GM12878 (cell line): Measurements from ENCODE around the gene PATJ.
A peak's percentile ranks its signal among the peaks of the same experiment; 100 is the strongest.

Source experiments
- POLR2A ChIP-seq: IDR thresholded peaks from 2 replicates; pipeline ENCODE4 v1.6.1; 2011; ENCODE audit warnings: low read depth, mild to moderate bottlenecking, low read length
- TF ChIP-seq, protein P1 (sequence below), 3 experiments: IDR thresholded peaks in 2 of 3; conservative IDR thresholded peaks in 1 of 3; 2 replicates each; pipeline ENCODE4 v1.5.1; 2011; ENCODE audit warnings: low read depth in 3 of 3, low read length in 3 of 3, mild to moderate bottlenecking in 3 of 3, control low read depth in 2 of 3, moderate library complexity in 2 of 3, inconsistent platforms in 1 of 3, mixed read lengths in 1 of 3; ENCODE audit not compliant: control insufficient read depth in 2 of 3, insufficient read depth in 1 of 3; ENCODE audit errors: extremely low read depth in 1 of 3

DNA sequence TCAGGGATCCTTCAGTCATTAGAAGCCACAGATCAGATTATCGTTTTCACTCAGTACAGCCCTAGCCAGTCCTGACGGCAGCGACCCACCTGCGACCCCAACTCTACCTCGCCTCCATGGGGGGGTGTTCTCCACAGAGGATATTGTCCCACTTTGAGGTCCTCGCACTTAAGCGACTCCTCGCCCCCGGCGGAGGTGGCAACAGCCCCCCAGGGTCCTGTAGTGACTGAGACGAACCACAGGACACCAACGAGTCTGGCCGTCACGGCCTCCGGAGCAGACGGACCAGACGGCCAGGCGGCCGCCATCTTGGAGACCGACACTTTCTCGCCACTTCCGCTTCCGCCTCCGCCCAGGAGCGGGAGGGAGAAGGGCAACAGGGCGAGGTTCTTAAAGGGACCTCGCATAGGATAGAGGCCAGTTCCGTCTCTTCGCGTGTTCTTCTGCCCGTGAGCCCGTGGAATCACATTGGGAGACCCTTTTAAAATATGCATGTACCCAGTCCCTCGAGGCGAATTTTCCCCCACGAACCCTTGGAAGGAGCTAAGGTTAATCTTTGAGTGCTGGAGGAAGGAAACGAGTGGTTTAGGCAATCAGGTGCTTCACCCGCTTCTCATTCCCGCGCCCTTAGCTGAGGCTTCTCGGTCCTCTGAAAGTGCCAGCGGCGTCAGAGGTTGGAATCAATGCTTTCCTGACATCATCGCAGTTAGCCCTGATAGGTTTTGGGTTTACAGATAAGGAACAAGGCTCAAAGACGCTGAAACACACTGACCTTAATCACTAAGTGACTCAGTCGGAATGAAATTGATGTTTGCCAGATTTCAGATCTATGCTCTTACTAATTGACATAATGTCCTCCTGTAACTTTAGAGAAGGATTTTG lies 17.2 kb upstream of the PATJ start, which contains the start of gene TM2D1:
- TF ChIP-seq POLR2A = peak; percentile 100
- TF ChIP-seq, protein P1, sequence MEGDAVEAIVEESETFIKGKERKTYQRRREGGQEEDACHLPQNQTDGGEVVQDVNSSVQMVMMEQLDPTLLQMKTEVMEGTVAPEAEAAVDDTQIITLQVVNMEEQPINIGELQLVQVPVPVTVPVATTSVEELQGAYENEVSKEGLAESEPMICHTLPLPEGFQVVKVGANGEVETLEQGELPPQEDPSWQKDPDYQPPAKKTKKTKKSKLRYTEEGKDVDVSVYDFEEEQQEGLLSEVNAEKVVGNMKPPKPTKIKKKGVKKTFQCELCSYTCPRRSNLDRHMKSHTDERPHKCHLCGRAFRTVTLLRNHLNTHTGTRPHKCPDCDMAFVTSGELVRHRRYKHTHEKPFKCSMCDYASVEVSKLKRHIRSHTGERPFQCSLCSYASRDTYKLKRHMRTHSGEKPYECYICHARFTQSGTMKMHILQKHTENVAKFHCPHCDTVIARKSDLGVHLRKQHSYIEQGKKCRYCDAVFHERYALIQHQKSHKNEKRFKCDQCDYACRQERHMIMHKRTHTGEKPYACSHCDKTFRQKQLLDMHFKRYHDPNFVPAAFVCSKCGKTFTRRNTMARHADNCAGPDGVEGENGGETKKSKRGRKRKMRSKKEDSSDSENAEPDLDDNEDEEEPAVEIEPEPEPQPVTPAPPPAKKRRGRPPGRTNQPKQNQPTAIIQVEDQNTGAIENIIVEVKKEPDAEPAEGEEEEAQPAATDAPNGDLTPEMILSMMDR (IDR thresholded peaks at IDR 0.05 in 2 of 3, conservative IDR thresholded peaks at IDR 0.05 in 1 of 3; ENCODE audit: control insufficient read depth in 2 of 3, extremely low read depth in 1 of 3, insufficient read depth in 1 of 3, low read depth in 3 of 3, low read length in 3 of 3) = no peak
